Measurements from ENCODE around the gene NCAPD2. TPM values are rescaled to one million over a fixed set of nuclear protein-coding genes. Genes with fewer than 3 reads are reported as not detected.

The NCAPD2 gene
- total and polyA plus RNA-seq, 3 donors from 2014 or later = 42.9 to 46.6 (median 43.1) TPM

DNA sequence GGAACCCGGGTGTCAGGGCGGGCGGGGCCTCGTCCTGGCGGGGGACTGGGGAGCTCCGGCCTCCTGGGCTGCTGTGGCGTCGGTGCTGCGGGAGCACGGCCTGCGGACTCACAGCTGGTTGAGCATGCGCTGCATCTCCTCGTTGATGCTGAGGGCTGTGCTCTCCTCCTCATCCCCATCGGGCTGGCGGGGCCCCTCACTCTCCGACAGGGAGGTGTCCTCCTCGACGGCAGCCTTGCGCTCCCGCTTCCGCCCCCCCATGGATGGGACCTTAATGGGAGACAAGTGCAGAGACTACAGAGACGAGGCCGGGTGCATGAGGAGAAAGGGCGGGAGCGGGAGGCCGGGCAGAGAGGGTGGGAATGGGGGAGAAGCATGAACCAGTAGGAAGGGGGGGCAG lies 54.7 kb downstream of the NCAPD2 start:
- Histone ChIP-seq H3K36me3 (ENCODE audit: low read depth, missing control alignments) (peaks cover 3% of the 10 kb centered on the region), H3K4me1 (peaks cover 49% of the 10 kb centered on the region), H3K27ac (peak overlapping the region in 1 of 2 donors; percentile 50), H3K4me3 (no peak overlapping the region), H3K27me3 (no peaks in the 10 kb centered on the region), H3K9me3 (no peaks in the 10 kb centered on the region)
- no peak for DNase-seq
- WGBS, 2 donors = 80 to 81% methylated on average over 12 to 26 of the region's 26 CpGs
- intact Hi-C loops (cut with DNase I; ENCODE audit: low total_unique reads) = no loop called here
- TF ChIP-seq CTCF (IDR thresholded peaks at IDR 0.05) (no peak), POLR2A (IDR thresholded peaks at IDR 0.05) (no peak)

- Histone ChIP-seq H3K27ac (peak overlapping the region in 1 of 2 donors; percentile 50), H3K36me3 (ENCODE audit: low read depth, missing control alignments) (peaks cover 3% of the 10 kb centered on the region), H3K4me3 (no peak overlapping the region), H3K27me3 (no peaks in the 10 kb centered on the region), H3K4me1 (peaks cover 55% of the 10 kb centered on the region), H3K9me3 (no peaks in the 10 kb centered on the region)
- no peak for TF ChIP-seq POLR2A (IDR thresholded peaks at IDR 0.05)
- no peak for TF ChIP-seq CTCF (IDR thresholded peaks at IDR 0.05)
- intact Hi-C loops (cut with DNase I; ENCODE audit: low total_unique reads) = no loop called here
- no peak for DNase-seq
- 74 to 78% methylated on average over 15 of the region's 15 CpGs for WGBS, 2 donors
Measured at GRCh38 chr12:6548966-6549683, 55.2 kb downstream of the NCAPD2 start.

- Histone ChIP-seq H3K27me3 (no peaks in the 10 kb centered on the region), H3K4me1 (peaks cover 61% of the 10 kb centered on the region), H3K27ac (peak overlapping the region in 1 of 2 donors; percentile 80), H3K9me3 (no peaks in the 10 kb centered on the region), H3K36me3 (ENCODE audit: low read depth, missing control alignments) (peaks cover 3% of the 10 kb centered on the region), H3K4me3 (no peak overlapping the region)
- intact Hi-C loops (cut with DNase I; ENCODE audit: low total_unique reads) = loop anchor here (10.0 kb wide), 1 partner anchor 55 kb away; the partner anchor contains the start of gene CHD4
- no peak for DNase-seq
- TF ChIP-seq CTCF (IDR thresholded peaks at IDR 0.05) = no peak
- TF ChIP-seq POLR2A (IDR thresholded peaks at IDR 0.05) = no peak
- 91 to 97% methylated on average over 12 to 18 of the region's 18 CpGs for WGBS, 2 donors
Measured at GRCh38 chr12:6549684-6550151, 55.8 kb downstream of the NCAPD2 start.

DNA sequence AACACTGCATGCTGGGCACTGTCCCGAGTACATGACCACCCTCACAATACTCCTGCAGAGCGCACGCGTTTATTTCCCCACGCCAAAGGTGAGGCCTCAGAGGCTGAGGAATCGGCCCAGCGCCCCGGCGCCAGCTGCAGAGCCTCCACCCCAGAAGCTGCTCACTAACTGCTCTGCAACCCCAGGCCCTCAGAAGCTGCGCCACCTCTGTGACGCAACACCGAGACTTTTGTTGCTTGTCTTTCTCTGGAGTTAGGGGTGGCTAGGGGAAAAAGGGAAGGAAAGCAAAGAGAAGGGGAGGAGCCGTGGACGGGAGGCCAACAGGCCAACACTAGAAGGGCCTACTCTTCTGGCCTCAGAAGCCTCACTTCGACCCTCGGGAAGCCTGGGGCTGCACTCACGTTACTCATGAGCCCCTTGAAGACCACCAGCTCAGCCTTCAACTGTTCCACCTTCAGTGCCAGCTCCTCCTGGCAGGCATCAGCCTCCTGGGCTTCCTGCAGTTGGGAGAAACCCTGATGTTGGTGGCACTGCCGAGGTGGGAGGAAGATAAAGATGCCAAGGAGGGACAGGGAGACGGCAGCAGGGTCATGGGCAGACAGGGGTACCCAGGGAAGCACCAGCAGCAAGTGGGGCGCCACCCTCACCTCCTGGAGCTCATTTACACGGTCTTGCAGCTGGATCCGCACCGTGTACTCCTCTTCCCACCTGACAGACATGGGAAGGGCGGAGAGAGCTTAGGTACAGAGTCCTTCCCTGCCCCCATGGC lies 56.6 kb downstream of the NCAPD2 start:
- Histone ChIP-seq H3K27ac (peak overlapping the region; percentile 74 to 80), H3K9me3 (no peaks in the 10 kb centered on the region), H3K36me3 (ENCODE audit: low read depth, missing control alignments) (peaks cover 3% of the 10 kb centered on the region), H3K4me3 (no peak overlapping the region), H3K27me3 (no peaks in the 10 kb centered on the region), H3K4me1 (peaks cover 63% of the 10 kb centered on the region)
- no peak for TF ChIP-seq POLR2A (IDR thresholded peaks at IDR 0.05)
- no peak for TF ChIP-seq CTCF (IDR thresholded peaks at IDR 0.05)
- DNase-seq = no peak
- WGBS, 2 donors = 87 to 89% methylated on average over 21 to 24 of the region's 24 CpGs
- intact Hi-C loops (cut with DNase I; ENCODE audit: low total_unique reads) = loop anchor here (10.0 kb wide), 1 partner anchor 54 kb away; the partner anchor contains the start of gene CHD4
